Measurements from ENCODE around the gene BCAR3.

Gene BCAR3

GRCh38 chr1:93695411-93696005 is 13.9 kb upstream of the BCAR3 start (continued):
- no peak for TF ChIP-seq ZBTB21 (tag by site-specific recombination; IDR thresholded peaks at IDR 0.05)
- TF ChIP-seq, protein P1, sequence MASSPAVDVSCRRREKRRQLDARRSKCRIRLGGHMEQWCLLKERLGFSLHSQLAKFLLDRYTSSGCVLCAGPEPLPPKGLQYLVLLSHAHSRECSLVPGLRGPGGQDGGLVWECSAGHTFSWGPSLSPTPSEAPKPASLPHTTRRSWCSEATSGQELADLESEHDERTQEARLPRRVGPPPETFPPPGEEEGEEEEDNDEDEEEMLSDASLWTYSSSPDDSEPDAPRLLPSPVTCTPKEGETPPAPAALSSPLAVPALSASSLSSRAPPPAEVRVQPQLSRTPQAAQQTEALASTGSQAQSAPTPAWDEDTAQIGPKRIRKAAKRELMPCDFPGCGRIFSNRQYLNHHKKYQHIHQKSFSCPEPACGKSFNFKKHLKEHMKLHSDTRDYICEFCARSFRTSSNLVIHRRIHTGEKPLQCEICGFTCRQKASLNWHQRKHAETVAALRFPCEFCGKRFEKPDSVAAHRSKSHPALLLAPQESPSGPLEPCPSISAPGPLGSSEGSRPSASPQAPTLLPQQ (tag by site-specific recombination; IDR thresholded peaks at IDR 0.05): no peak
- no peak for TF ChIP-seq ZNF426 (tag by site-specific recombination; IDR thresholded peaks at IDR 0.05)
- no peak for TF ChIP-seq KLF10 (tag by site-specific recombination; IDR thresholded peaks at IDR 0.05)
- TF ChIP-seq ZNF704 (tag by site-specific recombination; IDR thresholded peaks at IDR 0.05): no peak
- no peak for TF ChIP-seq ZNF140 (tag by site-specific recombination; IDR thresholded peaks at IDR 0.05)
- TF ChIP-seq ZNF174 (tag by site-specific recombination; IDR thresholded peaks at IDR 0.05): no peak
- TF ChIP-seq ZNF423 (tag by site-specific recombination; IDR thresholded peaks at IDR 0.05): no peak

DNA sequence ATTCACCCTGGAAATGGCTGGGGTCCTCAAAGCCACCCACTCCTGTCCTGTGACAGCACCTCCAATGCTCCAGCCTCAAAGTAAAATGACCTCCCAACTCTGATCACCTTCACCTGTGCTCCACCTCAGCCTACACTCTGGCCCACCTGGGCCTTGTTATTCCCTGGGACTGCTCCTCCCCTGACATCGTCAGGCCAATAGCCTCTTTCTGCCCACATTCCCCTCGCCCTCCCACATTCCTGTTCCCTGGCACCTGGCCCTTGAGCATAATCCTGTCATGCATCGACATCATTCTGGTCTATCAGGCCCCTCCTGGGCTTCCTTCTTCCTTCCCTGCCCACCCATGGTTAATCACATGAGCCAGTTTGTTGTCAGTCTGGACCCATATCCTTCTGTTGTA is 13.2 kb upstream of the BCAR3 start:
- Histone ChIP-seq H3K4me3 (ENCODE audit: low read depth, low read length) (no peak overlapping the region), H3K36me3 (ENCODE audit: control insufficient read depth in 2 of 2, insufficient read depth in 1 of 2, low read length in 2 of 2) (no peaks in the 10 kb centered on the region), H3K9me3 (ENCODE audit: control insufficient read depth, insufficient read depth, low read depth, low read length) (no peaks in the 10 kb centered on the region), H3K27ac (ENCODE audit: extremely low read depth, low read depth, low read length) (no peak overlapping the region), H3K4me1 (ENCODE audit: control insufficient read depth, insufficient read depth, low read length) (0 out of 2 replicates have a peak, but pooled peaks cover 4% of the 10 kb centered on the region)
- ChIA-PET CTCF (no interaction called here), POLR2A (no interaction called here)
- TF ChIP-seq SCRT2 (tag by site-specific recombination; IDR thresholded peaks at IDR 0.05) (no peak), ZNF354C (tag by site-specific recombination; IDR thresholded peaks at IDR 0.05; ENCODE audit: borderline replicate concordance, low read depth) (no peak), ZNF37A (tag by site-specific recombination; IDR thresholded peaks at IDR 0.05) (no peak), ZFHX2 (tag by site-specific recombination; conservative IDR thresholded peaks at IDR 0.05) (peak; percentile 83), EGR2 (tag by site-specific recombination; IDR thresholded peaks at IDR 0.05; ENCODE audit: low read depth) (peak; percentile 76)
- TF ChIP-seq, protein P2, sequence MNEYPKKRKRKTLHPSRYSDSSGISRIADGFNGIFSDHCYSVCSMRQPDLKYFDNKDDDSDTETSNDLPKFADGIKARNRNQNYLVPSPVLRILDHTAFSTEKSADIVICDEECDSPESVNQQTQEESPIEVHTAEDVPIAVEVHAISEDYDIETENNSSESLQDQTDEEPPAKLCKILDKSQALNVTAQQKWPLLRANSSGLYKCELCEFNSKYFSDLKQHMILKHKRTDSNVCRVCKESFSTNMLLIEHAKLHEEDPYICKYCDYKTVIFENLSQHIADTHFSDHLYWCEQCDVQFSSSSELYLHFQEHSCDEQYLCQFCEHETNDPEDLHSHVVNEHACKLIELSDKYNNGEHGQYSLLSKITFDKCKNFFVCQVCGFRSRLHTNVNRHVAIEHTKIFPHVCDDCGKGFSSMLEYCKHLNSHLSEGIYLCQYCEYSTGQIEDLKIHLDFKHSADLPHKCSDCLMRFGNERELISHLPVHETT (tag by site-specific recombination; IDR thresholded peaks at IDR 0.05): no peak
- TF ChIP-seq, protein P3, sequence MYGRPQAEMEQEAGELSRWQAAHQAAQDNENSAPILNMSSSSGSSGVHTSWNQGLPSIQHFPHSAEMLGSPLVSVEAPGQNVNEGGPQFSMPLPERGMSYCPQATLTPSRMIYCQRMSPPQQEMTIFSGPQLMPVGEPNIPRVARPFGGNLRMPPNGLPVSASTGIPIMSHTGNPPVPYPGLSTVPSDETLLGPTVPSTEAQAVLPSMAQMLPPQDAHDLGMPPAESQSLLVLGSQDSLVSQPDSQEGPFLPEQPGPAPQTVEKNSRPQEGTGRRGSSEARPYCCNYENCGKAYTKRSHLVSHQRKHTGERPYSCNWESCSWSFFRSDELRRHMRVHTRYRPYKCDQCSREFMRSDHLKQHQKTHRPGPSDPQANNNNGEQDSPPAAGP (tag by site-specific recombination; IDR thresholded peaks at IDR 0.05): 0 out of 2 replicates have a peak, but pooled peaks have one; percentile 14

- POLR2A ChIA-PET: no interaction called here
- no peaks in the 10 kb centered on the region for H3K36me3 ChIP-seq (ENCODE audit: control insufficient read depth in 2 of 2, insufficient read depth in 1 of 2, low read length in 2 of 2)
Observed at GRCh38 chr1:93694039-93694438, 12.4 kb upstream of the BCAR3 start.

More at GRCh38 chr1:93694039-93694438, 12.4 kb upstream of the BCAR3 start:
- no peak overlapping the region for H3K4me3 ChIP-seq (ENCODE audit: low read depth, low read length)
- H3K9me3 ChIP-seq (ENCODE audit: control insufficient read depth, insufficient read depth, low read depth, low read length): no peaks in the 10 kb centered on the region
- H3K4me1 ChIP-seq (ENCODE audit: control insufficient read depth, insufficient read depth, low read length): 0 out of 2 replicates have a peak, but pooled peaks cover 4% of the 10 kb centered on the region
- CTCF ChIA-PET: interaction anchor here (1.9 kb wide), 1 partner anchor 120 kb away, joined by 7 read pairs; no protein-coding TSS in a partner anchor
- no peak for TF ChIP-seq ZNF341 (tag by site-specific recombination; IDR thresholded peaks at IDR 0.05; ENCODE audit: low read depth)
- no peak for TF ChIP-seq ZFP3 (tag by site-specific recombination; IDR thresholded peaks at IDR 0.05; ENCODE audit: low read depth)
- no peak for TF ChIP-seq ZNF768 (tag by site-specific recombination; IDR thresholded peaks at IDR 0.05)
- TF ChIP-seq ZNF549 (tag by site-specific recombination; IDR thresholded peaks at IDR 0.05): no peak
- no peak for TF ChIP-seq OVOL3 (tag by site-specific recombination; IDR thresholded peaks at IDR 0.05)
- TF ChIP-seq SP3 (tag by site-specific recombination; IDR thresholded peaks at IDR 0.05): no peak
- no peak for TF ChIP-seq KLF1 (tag by site-specific recombination; IDR thresholded peaks at IDR 0.05)
- no peak for TF ChIP-seq ZNF501 (tag by site-specific recombination; IDR thresholded peaks at IDR 0.05)
- no peak overlapping the region for H3K27ac ChIP-seq (ENCODE audit: extremely low read depth, low read depth, low read length)
